Fibroblast of peridontal ligament (primary cell): ENCODE measurements around the gene DIAPH2.
A peak's percentile ranks its signal among the peaks of the same experiment; 100 is the strongest.

Experiments used
- DNase-seq: peaks from one replicate; pipeline ENCODE4 v3.0.0-alpha.2; 2010; ENCODE audit errors: extremely low read depth

Gene DIAPH2

DNA sequence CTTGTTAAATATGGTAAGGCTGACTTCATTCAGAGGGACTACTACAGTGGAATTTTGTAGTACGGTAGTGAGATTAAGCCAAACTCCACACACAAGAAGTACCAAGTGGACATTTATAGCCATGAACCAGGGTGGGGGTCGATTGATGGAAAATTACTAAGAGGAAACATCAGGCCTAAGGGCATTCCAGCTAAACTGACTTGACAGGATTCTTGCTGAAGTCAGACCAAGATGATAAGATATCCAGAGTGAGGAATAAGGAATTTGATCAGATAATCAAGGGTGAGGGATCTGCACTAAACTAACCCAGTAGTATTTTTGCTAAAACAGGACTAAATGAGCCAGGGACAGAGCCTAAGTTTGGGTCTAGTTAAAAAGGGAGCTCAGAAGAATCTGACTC is 796.6 kb downstream of the DIAPH2 start:
- no peak for DNase-seq

DNA sequence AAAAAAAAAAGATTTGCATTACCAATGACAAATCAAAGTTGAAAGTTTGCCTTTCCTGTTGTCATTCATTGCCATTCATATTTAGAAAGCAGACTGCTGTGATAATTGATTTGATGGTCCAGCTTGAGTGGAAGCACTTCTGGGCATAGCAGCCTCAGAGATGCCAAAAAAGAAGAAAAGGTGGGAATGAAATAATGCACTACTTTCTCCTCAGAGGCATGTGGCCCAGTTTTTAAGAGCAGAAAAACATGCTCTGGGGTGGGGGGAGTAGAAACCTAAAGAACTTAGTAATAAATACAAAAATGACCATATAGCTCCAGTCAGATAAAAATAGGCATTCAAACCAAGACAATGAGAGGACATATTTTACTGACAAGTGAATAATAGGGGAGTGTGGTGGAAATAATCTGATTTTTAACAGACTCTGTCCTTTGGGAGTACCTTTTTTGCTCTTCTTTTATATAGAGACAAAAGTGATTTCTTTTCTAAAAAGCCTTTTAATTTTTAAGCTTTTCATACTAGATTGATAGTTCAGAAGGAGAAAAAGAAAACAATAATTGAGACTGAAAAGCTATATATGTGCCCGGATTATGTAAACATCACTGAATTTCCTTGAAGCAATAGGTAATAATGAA is 798.1 kb downstream of the DIAPH2 start:
- no peak for DNase-seq

DNA sequence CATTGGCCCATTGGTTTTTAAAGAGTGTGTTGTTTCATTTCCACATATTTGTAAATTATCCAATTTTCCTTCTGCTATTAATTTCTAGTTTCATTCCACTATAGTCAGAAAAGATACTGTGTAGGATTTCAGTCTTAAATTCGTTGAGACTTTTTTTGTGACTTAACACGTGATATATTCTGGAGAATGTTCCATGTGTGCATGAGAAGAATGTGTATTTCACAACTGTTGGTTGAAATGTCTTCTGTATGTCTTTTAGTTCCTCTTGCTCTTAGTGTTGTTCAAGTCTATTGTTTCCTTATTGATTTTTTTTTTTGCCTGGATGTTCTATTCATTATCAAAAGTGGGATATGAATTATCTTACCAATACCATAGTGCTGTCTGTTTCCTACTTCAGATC is 806.0 kb downstream of the DIAPH2 start:
- DNase-seq = no peak

DNA sequence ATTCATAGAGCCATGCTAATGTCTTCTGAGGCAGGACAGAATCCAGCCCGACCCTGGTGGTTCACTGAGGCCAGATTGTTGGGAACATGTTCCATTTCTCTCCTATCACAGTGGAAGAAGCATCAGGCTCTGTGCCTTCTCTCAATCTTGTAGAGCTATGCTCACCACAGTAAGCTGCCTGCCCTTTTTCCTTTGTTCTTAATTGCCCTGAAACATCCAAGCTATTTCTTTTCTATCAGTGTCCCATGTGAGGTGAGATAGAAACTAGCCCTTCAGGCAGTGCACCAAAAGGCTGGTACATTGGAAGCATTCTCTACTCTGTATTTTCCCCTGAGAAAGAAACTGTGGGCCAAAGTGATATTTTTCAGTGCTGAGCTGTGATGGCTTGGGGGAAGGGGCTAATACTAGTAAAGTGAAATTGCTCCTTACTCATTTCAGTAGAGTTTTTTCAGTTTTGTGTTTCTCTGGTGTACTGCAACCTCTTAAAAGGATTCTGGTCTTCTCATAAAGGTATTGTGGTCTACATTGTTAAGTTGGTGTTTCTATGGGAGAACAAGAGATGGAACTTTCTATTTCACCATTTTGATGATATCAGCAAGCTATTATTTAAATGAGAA is 810.2 kb downstream of the DIAPH2 start:
- DNase-seq = no peak

DNA sequence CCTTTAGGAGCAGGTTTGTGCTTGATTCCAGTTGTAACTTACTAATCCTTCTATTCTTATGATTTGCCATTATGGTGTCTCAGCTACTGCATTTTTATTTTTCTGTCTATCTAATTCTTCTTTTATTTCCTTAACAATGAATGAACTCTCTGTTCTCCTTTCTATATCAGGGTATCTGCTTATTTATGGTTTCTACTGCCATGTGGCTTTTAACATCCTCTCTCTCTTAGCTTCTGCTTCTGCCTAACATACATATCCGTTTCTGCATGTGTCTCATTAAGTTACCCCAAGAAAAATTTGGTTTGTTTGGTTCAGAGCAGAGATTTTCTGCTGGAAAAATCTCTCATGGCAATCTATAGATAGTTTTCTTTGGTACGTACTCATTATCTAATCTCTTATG is 813.5 kb downstream of the DIAPH2 start:
- DNase-seq = no peak

DNA sequence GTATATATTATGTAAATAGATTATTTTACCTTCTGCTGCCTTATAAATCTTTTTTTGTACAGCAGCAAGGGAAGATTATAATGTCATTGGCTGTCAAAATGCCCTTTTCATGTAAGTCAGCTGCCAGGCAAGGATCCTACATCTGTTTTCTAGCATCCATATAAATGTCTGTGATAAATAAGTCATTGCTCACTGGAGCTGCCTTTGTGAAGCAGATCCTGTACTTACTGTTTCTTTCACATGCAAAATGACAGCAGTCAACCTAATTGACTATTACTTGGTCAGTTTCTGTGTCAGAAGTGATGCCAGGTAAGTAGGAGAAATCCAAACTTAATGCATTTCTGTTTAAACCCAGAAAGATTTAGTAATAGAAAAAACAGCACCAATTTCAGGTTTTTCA is 819.8 kb downstream of the DIAPH2 start:
- no peak for DNase-seq

DNA sequence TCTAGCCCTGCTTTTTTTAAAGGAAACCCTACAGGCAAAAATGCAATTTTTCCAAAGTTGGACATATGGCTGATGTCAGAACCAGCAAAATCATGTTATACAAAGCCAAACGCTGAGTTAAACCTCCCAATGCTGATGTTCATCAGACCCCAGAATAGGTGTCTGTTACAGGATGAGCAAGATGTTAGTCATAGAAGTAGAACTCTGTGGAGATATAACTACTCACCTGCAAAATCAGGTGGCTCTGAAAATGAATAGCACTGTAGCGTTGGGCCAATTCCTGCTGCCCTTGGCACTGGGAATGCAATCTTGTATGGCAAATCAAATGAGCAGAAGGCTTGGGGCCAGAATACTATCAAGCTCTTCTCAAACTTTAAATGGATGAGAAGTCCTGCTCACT is 833.1 kb downstream of the DIAPH2 start:
- DNase-seq = no peak

DNA sequence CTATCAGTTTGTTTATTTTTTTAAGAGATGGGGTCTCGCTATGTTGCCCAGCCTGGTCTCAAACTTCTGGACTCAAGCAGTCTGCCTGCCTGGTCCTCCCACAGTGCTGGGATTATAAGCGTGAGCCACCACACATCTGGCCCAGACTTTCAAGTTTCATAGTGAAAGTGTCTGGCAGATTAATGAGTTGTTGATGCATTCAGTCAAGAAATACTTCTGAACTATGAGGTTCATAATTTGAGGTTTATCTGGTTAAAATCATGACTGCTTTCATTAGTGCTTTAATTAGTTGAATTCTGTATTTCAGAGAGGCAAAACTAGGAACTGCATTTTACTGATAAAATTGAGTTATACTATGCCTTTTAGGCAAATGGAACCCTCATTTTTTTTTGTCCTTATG is 837.7 kb downstream of the DIAPH2 start:
- no peak for DNase-seq

DNA sequence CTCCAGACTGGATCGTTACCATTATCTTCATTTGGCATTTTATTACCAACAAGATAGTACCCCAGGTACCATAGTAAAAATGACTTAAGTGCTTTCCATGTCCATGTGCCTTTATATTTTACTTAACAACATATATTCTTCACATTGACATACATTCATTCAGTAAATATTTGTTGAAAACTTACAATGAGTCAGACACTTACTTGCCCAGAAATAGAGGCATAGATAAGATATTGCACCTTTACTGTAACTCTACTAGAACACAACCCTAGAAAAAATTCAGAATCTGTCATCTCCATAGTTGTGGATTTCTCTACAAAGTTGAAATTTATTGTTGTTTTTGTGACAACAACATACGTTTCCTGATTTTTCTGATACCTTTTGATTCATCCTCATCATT is 839.7 kb downstream of the DIAPH2 start:
- no peak for DNase-seq

DNA sequence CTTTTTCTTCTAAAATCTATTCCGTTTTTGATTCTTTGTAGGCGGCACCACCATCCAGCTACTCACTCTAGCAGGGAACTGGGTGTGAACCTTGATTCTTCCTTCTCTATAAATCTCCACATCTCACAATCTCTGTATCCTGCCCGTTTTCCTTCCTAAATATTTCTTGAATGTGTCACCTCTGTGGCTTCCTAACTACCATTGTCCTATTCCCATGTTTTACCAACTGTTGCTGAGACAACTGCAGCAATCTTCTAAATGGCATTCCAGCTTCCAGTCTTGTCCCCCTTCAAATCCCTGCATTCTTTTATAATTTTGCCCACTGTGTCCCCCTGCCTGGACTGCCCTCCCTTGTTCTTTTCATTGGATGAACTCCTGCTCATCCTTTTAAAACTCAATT is 840.4 kb downstream of the DIAPH2 start:
- DNase-seq = no peak

DNA sequence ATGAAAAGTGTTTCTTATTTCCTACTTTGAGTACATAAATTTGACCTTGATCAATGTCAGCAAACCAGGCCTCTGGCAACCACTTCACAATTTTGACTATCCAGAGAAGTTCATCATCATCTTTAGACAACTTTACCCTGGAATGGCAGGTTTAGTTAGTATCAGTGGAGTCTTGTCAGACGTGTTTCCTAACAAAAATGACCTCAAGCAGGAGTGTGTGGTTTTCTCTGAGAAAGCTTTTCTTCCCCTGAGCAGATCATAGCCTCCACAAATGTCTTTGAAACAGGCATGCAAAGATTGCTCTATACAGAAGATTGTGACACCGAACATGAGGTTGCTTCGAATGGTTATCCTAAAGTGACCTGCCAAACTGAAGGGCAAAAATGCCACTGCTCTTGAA is 841.3 kb downstream of the DIAPH2 start:
- no peak for DNase-seq

DNA sequence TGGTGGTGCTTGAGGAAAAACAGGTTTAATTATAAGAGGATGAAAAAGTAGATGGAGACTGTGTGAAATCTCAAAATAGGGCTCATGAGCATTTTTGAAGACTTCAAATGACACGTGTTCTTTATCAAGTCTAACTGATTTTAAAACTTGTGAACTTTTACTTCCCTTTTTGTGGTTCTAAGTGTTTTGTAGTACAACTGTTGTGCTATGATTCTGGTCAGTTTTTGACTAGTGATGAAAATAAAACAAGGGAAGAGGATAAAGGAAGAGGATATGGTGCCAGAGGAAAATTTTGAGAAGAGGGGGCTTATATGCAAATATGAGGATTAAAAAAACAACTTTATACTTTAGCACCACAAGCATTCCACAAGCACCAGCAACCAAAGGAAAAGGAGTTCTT is 843.1 kb downstream of the DIAPH2 start:
- DNase-seq = no peak

DNA sequence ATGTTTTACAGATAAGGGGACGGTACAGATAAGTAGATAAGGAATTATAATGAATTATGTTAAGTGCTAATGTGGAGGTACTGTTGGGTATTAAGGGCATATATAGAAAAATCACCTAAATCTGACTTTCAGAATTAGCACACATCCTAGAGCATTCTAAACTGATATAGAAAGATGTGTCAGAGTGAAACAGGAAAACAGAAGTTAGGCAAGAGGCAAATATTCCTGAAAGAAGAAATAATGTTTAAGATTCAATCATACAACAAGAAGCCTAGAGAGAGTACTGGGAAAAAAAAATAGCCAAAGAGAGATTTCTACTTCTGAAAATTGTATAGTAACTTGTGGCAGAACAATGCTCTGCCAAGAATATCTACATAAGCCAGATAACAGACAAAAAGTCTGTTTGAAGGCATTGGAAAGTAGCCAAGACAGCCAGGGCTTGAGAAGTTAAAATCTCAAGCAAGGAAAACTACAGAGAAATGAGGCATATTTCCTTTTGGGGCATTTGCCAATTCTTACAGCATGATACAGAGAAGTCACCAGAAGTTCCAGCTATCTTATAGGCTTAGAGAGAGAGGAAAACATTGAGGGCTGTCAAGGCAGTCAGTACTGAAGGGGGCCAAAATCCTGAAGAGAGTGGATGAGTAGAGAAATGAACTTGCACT is 845.0 kb downstream of the DIAPH2 start:
- DNase-seq = peak; percentile 11

DNA sequence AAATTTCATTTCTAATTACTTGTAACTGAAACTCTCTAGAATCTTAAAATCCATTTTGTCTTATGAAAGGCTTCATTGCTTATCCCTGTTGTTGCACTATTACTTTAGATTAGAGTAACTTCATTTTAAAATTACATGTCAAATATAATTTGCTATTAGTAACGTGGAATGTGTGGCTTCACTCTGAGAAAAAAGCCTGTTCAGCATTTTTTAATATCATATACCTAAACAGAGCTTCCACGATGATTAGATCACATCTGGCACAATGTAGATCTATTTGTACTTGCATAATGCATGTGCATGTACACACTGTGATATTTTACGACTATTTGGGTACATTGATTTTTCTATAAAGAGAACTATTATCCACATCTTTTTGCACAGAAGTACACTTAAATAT is 847.2 kb downstream of the DIAPH2 start:
- DNase-seq = no peak

DNA sequence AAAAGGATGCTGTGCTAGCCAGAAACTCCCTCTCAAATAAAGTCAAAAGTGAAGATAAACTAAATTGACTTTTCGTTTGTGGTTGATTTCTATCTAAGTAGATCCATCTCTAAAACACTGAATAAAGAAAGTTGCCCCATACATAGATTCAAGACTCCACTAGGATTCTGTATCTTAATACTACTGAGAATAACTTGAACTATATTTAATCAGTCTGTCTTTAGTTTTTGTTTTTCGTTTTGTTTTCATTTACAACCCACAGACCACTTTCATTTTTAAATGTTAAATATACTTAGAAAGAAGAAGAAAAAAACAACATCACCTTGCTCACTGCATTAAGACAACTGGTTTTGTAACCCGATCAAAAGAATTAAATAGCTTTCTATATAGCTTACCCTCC is 854.1 kb downstream of the DIAPH2 start:
- no peak for DNase-seq

DNA sequence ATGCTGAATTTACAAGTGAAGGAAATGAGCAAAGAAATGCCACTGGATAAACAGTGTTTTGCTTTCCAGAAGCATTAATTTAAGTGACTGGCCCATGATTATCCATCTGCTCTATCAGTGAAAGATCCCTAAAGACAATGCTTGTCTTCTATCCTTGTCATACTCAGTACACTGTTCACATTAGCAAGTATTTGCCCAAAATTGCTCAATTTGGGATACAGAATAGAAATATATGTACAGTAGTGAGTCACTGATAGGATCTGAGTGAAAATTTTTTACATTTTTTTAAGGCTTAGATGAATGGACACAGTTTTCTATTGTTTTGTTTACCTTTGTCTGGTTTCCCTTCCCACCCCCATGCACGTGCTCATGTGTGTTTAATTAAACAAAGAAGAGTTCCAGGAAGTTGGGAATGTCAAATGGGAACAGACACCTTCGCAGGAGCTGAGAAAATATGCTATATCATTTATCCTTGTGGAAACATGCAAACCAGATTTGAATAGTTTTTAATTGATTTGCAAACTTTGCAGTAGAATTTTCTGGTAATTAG is 855.4 kb downstream of the DIAPH2 start:
- DNase-seq = no peak

DNA sequence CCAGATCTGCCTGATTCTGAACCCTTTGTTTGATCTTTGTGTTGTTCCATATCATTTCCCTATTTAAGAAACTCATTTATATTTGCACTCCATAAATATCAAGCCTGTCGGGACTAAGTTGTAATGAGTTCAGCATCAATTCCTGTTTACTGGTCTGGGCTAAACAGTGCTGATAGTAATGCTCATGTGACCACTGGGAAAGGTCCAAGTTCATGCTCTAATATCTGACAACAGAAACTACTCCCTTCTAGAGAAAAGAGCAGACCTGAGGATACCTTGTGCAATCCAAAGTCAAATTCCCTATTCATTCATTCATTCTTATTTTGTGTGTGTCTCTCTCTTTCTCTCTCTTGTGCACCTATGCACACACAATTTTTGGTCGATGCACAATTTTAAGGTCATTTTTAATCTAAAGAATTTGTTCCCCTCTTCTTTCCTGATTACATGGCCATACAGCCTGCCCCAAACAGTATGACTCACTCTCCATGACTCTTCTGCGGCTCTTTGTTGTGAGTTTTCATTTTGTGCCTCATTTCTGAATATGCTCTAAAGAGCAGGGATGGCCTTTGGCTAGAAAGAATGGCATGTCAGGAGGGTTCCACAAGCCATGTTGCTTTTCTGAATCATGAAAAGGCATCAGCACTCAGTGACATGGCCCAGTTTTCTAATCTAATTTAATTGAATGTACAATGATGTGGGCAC is 863.4 kb downstream of the DIAPH2 start:
- DNase-seq = no peak

DNA sequence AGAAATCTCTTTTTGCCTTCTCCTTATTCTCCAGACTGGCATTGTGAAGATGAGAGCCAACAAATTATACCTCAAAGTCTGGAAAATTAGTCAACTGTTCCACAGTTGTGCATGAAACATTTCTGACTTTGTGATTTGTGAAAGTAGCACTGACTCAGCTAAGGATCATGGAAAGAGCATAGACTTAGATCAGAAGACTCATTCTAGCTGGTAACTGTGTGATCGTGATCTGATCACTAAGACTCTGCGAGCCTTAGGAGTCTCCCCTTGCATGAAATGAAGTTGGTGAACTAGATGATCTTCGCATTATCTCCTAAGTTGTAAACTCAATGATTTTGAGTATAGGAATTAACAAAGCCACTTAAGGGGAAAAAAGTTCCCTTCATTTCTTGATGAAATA is 867.2 kb downstream of the DIAPH2 start:
- no peak for DNase-seq

DNA sequence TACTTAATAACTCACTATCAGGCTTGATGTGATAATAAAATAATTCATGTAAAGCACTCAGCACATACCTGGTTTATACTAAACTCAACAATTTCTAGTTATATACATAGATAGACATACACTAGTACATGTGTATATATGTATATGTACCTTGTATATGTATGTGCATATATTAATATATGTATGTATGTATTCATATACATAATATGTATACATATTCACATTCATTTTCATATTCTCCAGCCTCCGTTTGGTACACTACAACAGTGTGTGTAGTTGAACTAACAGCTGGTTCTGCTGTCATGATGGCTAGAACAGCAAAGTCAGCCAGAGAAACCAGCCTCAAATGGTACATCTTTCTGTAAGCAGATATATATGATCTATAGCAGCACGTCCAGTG is 869.2 kb downstream of the DIAPH2 start:
- DNase-seq = no peak

DNA sequence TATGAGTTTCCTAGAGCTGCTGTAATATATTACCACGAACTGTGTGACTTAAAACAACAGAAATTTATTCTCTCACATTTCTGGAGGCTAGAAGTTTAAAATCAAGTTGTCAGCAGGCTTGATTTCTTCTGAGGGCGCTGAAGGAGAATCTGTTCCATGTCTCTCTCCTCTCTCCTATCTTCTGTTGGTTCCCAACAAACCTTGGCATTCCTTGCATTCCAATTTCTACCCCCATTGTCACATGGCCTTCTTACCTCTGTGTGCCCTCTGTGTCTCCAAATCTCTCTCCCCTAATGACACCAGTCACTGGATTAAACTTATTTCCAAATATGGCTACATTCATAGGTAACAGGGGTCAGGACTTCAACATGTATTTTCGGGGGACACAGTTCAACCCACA is 871.7 kb downstream of the DIAPH2 start:
- no peak for DNase-seq

DNA sequence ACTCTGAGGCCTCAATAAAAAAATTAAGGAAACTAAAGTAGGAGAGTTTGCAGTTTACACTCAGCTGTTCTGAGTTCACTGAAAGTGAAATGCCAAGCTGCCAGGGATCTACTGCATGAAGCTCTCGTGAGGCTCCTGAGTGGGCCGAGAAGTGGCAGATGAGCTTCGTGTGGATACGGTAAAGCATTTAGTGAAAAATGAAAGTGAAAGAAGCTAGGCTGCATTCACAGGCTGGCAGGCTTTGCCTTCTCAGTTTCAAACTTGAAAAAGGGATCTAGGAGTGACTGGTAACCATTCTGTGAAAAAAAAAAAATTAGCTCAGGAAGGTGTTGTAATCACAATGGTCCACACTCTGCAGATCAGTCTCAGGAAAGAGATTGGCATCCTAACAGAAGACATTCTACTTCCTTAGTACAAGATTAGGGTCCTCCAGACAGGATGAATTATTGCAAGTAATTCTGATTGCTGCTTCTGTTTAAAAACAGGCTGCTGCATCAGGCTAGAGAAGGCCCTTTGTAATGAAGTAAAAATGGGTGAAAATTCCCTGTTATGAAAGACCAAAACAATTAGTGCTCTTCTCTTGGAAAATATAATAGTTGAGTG is 879.0 kb downstream of the DIAPH2 start:
- DNase-seq = peak; percentile 76

DNA sequence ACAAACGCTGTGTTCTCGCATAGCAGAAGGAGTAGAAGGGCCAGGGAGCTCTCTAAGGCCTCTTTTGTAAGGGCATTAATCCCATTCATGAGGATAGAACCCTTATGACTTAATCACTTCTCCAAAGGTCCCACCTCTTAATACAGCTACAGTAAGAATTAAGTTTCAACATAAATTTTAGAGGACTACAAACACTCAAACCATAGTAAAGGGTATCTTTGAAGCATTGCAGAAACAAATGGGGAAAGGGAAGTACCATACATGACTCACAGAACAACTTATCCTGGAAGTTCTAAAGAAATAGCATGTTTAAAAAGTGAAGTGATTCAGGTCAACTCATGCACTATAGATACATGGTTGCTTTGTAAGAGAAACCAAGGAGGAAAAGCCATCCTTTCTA is 879.9 kb downstream of the DIAPH2 start:
- DNase-seq = peak; percentile 8
